HCEC 1CT (cell line): ENCODE data around the gene SSX2IP.
"Not testable (repeated sequence)": the region's sequence is repeated elsewhere in the genome, so short reads cannot be mapped to it uniquely, and the experiment has no call there.

Source experiments
- DNase-seq: peaks from one replicate; pipeline ENCODE4 v3.0.0-alpha.2; 2017

Gene SSX2IP

GRCh38 chr1:84674021-84674420, 16.2 kb downstream of the SSX2IP start:
- DNase-seq, result no peak

- no peak for DNase-seq
Measured at GRCh38 chr1:84672080-84672854, 18.0 kb downstream of the SSX2IP start.

GRCh38 chr1:84669831-84670230, 20.4 kb downstream of the SSX2IP start:
- DNase-seq, result peak; percentile 64

GRCh38 chr1:84668185-84668584, 22.1 kb downstream of the SSX2IP start:
- DNase-seq, result peak; percentile 34

- peak; percentile 66 for DNase-seq
Measured at GRCh38 chr1:84665703-84666317, 24.5 kb downstream of the SSX2IP start.

GRCh38 chr1:84653130-84653677, 37.1 kb downstream of the SSX2IP start:
- DNase-seq, result peak; percentile 50

- no peak for DNase-seq
Measured at GRCh38 chr1:84644472-84644871, 45.8 kb downstream of the SSX2IP start.

- DNase-seq, result no peak
Measured at GRCh38 chr1:84643183-84643582, 47.1 kb downstream of the SSX2IP start.

- no peak for DNase-seq
Measured at GRCh38 chr1:84642774-84643173, 47.5 kb downstream of the SSX2IP start.

- DNase-seq, result not testable (repeated sequence)
Measured at GRCh38 chr1:84639731-84640130, 50.5 kb downstream of the SSX2IP start.

GRCh38 chr1:84635429-84635828, 54.8 kb downstream of the SSX2IP start:
- DNase-seq, result no peak

- DNase-seq, result no peak
Measured at GRCh38 chr1:84634536-84635205, 55.6 kb downstream of the SSX2IP start.

GRCh38 chr1:84632673-84633434, 57.4 kb downstream of the SSX2IP start:
- peak; percentile 68 for DNase-seq

GRCh38 chr1:84632137-84632536, 58.1 kb downstream of the SSX2IP start:
- no peak for DNase-seq

- DNase-seq, result no peak
Measured at GRCh38 chr1:84624876-84625275, 65.4 kb downstream of the SSX2IP start.

GRCh38 chr1:84621553-84621952, 68.7 kb downstream of the SSX2IP start:
- no peak for DNase-seq

- DNase-seq, result peak; percentile 47
Measured at GRCh38 chr1:84620720-84621313, 69.4 kb downstream of the SSX2IP start.

GRCh38 chr1:84619383-84620102, 70.7 kb downstream of the SSX2IP start:
- peak; percentile 83 for DNase-seq

- no peak for DNase-seq
Measured at GRCh38 chr1:84617349-84617748, 72.9 kb downstream of the SSX2IP start.

GRCh38 chr1:84615790-84616189, 74.5 kb downstream of the SSX2IP start:
- no peak for DNase-seq

- DNase-seq, result no peak
Measured at GRCh38 chr1:84613887-84614286, 76.4 kb downstream of the SSX2IP start.

GRCh38 chr1:84613026-84613425, 77.2 kb downstream of the SSX2IP start:
- no peak for DNase-seq
